Limb (tissue), 2 donors: Measurements from ENCODE around the gene C5orf15.
"Not testable (repeated sequence)": the region's sequence is repeated elsewhere in the genome, so short reads cannot be mapped to it uniquely, and the experiment has no call there.

Experiments used
- DNase-seq, 2 donors: peaks; one replicate each; pipeline ENCODE4 v3.0.0-alpha.2; 2016; ENCODE audit errors: extremely low spot score in 2 of 2

Gene C5orf15

DNA sequence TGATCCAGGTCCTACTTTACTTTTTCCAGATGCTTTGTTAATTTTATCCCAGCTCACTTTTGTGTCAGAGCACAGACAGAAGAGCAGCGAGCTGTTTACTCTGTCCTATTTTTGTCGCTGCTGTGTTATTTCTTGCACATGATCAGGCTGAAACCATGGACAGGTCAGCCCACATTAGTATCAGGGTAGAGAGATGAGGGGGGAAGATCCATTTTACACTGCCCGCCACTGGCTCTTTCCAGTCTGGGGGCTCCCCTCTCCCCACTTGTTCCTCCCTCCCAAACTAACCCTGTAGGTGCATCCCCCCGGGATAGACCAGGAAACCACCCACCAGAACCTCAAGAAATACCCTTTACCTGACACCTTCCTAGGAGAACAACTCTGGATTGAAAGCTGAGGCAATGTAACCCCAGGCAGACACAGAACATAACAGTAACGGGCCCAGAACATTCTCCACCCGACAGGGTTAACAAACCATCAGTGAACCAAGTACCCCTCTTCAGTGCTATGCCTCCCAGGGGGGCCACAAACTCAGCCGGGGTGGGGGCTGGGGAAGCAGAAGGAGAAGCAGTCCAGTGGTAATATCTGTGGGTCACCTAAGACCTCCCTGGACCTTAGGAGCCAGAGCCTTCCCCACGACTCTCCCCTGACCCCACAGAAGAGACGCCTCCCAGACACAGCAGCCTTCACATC lies 26.0 kb upstream of the C5orf15 start:
- DNase-seq, result no peak

DNA sequence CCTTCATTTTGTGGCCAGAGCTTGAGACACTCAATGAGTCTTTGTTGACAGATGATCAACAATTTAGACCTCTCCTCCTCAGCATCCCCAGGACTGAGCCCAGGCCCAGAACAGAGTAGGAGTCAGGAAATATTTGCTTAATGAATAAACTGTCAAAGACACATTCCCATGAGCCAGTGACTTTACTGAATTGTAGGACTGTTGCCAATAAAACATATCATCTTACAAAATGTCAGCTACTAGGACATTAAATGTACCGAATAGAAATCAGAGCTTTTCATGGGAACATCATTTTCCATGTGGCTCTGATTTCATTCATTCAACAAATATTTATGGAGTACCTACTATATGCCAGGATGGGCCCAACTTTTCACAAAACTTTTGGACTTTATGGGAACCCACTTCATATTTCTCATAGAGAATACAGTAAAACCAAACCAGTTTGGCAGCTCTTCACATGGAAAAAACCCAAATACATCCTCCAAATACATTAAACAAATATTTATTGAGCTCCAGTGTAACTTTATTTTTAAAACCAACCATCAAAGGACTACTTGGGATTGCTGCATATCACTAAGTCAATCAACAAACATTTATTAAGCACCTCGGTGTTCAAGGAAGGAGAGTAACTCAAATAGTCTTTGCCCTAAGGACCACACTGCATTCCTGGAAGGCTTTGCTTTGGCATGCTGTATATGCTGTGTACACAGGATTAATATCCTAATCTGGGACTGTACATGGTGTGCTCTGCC lies 24.9 kb upstream of the C5orf15 start:
- DNase-seq, result no peak

DNA sequence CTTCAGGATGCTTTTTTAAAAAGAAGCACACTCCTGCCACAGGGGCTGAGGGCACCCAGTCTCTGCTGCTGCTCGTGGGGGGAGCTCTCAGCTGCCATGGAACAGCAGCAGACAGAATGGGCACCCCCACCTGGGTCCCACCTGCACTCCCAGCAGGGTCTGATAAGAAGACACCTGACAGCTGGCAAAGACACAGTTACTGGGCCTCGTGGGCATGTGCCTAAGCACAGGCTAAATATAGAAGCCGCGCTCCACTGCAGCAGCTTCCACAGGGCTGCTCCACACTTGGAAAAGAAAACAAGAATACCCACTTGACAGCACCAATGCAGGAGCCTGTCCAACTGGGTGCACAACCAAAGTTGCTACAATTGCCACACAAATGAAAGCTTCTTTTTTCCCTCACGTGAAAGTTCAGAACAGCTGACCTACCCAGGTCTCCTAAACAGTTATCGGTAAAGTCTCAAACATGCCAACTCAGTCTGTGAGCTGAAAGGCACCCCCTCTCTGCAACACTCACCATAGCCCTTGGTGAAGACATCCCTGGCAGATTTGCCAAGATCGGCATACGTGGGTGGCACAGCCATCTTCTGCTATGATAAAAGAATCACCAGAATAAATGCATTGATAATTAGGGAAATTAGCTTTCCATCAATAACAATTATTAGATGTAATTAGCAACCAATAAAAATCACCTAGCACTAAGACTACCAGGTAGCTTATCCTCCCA lies 24.2 kb upstream of the C5orf15 start:
- DNase-seq, result no peak

DNA sequence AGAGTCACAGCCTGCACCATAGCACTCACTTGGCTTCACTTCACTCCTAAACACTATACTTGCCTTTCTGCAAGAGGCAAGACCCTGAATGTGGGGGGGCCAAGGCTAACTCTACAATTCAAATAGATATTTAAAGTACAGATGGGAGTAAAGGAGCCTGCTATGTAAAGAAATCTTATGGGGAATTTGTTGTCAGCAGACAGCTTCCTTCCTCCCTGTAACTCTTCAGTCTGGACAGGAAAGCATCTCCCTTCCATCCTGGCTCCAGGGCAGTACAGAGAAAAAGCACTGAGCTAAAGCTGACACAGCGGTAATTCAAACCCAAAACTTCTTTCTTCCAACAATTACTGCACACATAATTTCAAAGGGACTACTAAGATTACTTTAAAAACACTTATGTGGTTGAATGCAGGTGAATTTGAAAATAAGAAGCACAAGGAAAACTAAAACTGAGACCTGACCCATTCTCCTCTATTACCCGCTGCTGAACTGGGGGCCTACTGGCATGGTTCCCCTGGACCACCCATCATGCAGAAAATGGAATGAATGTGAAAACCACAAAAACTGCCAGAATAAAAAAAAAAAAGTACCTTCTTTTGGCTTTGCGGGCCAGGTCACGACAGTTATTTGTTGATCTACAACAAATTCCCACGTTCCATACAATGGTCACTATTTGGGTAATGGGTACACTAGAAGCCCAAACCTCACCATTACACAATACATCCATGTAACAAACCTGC lies 22.9 kb upstream of the C5orf15 start:
- DNase-seq, result no peak

DNA sequence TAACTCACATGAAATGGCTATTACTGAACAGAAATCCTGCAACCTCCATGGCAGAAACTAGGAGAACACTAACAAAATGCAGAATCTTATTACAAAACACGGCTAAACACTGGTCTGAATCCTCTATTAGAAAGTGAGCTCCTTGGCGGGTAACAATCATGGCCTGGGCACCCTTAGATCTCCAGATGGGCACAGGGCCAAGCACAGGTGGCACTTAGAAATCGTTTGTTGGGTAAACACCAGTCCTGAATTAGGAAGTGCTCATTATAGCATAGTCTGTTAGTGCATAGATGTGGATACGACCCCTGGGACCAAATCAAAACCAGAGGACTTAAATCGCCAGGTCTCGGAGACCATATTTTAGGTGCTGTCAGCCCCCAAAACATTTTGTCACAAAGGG lies 22.0 kb upstream of the C5orf15 start:
- DNase-seq, result no peak

DNA sequence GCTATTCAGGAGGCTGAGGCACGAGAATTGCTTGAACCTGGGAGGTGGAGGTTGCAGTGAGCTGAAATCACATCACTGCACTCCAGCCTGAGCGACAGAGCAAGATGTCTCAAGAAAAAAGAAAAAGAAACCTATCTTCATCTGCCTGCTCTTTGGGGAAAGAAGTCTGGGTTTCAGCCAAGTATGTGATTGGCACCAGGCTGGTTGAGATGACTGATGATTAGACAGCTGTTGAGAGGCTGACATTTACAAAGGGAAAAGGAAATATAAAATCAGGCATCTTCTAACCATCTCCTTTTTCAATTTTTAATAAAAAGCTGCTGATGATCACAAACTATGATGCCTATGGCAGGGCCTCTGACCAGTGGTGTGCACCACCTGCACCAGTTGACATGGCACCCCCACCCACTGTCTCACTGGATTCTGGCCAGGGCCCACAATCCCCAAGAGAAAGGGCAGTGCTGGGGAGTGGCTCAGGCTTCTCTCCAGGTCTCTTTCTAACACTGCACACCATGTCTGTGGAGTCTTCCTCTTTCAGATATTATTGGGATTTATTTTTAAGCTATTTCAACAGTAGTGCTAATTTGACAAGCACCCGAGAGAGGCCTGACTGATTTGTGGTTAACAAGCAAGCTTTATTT lies 17.2 kb upstream of the C5orf15 start:
- no peak for DNase-seq

DNA sequence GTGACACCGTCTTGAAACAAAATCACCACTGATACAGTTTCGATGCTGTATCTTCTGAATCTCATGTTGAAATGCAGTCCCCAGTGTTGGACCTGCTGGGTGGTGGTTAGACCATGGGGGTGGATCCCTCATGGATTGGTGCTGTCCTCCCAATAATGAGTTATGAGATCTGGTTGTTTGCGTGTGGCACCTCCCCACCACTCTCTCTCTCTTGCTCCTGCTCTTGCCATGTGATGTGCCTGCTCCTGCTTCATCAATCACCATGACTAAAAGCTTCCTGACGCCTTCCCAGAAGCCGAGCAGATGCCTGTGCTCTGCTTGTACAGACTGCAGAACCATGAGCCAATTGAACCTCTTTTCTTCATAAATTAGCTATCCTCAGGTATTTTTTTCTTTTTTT lies 15.2 kb upstream of the C5orf15 start:
- no peak for DNase-seq

DNA sequence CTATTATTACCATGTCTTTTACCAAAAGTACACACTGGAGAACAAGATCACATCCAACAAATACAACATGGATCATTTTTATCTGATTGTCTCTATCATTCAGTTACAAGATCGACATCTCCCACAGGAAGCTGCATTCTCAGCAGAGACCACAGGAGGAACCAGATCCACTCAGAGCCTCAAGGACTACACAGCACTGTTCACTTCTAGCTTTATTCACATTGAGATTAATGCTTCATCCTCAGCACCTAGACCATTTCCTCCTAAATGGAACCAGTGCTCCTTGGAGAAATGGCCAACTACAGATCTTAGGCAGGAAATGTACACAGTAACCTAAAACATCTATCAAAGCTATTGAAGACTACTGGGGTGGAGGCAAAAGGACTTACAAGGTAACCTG lies 13.3 kb upstream of the C5orf15 start:
- DNase-seq, result no peak

DNA sequence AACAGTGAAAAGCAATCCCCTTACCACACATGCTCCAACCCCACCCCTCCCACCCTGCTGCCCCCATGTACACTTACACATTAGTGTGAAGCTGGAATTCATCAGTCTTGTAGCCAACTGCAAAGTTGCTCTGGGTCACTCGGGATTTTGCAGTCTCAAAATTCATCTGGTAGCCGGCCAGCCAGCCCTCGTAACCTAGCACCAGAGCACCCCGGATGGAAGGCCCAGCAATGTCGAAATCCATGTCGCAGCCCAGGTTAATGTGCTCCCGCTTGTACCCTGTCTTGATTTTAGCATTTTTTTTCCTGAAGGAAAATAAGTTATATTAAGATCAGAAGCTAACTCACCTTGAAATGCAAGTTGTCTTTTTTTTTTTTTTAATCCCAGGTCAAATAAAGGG lies 12.2 kb upstream of the C5orf15 start:
- DNase-seq, result no peak

DNA sequence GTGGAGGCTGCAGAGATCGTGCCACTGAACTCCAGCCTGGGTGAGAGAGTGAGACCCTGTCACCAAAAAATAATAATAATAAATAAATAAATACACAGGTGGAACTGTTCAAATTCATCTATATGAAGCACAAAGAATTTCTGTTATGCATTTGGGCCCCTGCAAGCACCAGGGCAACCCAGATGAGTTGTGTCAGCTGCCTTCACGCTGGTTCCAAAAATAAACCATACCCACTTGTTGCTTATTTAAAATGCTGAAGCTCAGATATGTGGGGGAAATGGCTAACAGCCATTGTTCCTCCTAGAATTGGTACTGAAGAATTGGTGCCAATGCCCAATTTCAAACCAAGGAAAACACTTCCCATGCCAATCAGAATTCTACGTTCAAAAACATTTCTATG lies 10.5 kb upstream of the C5orf15 start:
- DNase-seq, result peak in 1 of 2 donors; percentile 13

DNA sequence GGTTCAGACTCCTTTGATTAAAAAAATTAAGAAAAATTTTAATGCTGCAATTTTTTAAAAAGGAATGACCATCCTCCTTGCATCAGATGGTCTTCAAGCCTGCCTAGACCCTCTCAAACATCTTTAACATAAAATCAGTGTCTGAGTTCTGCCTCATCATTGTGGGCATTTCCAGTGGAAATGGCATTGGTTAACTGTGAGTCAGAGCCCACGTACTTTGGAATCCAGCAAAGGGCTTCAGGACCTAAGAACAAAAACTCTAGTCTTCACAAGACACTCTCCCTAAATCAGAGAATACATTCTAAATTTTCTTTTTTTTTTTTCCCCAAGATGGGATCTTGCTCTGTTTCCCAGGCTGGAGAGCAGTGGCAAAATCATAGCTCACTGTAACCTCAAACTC lies 9.4 kb upstream of the C5orf15 start:
- no peak for DNase-seq

DNA sequence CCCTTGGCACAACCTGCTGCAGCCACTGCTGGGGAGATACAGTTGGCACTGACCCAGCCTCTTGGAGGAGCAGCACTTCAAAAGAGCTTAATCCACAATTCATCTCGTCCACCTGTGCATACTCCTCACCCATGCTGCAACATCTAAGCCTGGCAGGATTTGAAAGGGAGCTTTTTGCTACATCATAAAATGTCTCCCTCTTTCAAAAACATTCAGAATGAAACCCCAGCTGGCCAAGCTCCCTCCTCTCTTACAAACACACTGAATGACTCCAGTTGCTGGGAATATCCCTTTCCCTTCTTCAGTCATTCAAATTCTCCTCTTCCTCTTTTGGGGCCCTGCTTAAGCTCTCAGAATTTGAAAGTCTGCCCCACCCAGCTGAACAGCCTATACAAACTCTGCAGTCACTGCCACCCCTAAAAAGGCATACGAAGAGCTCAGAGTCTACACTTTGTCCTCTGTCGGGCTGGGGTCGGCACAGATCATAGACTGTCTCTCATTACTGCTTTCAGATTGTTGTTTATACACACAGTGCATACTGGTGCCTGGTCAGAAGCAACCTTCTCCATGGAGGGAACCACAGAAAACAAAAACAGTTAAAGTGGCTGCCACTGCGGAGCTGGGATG lies 8.8 kb upstream of the C5orf15 start:
- DNase-seq, result peak in 1 of 2 donors; percentile 25

DNA sequence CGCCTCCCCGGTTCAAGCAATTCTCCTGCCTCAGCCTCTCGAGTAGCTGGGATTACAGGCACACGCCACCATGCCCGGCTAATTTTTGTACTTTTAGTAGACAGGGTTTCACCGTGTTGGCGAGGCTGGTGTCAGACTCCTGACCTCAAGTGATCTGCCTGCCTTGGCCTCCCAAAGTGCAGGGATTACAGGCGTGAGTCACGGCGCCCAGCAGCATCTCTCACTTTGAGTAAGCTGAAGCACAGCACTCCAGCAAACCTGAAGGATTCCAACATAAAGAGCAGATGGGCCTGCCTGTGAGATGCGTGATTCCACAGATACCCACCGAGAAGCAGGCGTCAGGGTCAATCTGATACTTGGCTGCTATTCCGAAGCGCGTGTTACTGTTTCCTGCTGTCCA lies 7.1 kb upstream of the C5orf15 start:
- DNase-seq, result not testable (repeated sequence)

DNA sequence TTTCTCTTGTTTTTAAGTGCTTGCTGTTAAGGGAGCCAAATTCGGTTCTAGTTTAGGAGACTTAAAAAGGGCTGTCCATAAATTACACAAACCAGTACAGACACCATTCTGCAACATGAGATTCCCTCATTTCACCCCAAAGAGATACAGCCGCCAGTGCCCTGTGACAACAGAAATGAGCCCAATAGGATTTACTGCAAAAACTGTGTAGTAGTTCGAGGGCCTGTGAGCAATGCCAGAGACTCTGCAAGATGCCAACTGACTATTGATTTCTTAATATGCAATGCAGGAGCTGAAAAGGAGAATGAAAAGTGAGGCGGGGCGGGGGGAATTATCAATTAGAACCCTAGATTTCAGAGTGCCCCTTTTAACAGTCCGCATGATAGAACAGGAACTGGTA lies 5.7 kb upstream of the C5orf15 start:
- no peak for DNase-seq

DNA sequence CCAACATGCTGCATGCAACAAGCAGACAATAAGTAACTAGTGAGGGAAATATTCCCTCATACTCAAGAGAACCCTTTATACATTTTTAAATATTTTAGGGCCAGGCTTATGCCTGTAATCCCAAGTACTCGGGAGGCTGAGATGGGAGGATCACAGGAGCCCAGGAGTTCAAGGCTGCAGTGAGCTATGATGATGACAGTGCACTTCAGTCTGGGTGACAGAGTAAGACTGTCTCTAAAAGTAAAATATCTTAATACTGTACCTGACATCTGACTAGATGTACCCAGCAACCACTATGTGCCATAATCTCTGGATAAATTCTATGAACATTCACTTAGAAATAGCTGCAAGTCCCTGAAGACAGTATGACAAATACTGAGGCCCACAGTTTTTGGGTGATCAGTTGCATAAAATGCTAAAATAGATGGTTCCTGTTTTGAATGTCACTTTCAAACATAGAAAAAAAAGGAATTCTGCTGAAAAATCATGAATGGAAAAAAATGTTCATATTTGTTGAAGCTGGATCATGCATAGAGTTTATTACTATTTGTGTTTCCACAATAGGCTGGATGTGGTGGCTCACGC lies 2.0 kb upstream of the C5orf15 start:
- DNase-seq, result no peak

DNA sequence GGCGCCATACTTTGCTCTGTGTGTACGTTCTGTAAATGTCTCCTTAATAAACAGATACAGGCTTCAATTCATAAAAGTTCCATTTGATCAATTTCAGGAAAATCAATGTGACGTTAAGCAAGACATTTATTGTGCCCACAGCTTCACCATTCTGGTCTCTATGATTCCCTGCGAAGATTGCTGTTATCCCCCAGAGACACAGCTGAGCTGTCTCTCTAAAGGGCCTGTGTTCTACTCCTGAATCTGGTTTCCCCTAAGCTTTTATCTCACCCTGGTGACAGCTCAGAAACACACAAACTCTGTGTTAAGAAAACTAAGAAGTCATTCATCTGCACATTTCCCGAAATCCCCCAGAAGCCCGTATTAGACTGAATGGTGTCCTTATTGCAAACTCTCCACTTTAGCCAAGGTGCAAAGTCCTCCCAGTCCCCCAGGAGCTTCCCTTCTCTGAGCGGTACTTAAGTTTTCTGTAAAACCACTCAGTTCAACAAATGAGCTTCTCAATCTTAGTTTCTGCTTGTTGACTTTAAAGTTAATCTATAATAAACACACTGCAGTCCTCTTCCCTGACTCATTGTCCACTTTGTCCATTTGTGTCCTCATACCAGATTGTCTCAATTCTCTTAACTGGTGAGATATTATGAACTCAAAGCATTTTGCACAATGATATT lies 1.4 kb upstream of the C5orf15 start:
- DNase-seq, result no peak

DNA sequence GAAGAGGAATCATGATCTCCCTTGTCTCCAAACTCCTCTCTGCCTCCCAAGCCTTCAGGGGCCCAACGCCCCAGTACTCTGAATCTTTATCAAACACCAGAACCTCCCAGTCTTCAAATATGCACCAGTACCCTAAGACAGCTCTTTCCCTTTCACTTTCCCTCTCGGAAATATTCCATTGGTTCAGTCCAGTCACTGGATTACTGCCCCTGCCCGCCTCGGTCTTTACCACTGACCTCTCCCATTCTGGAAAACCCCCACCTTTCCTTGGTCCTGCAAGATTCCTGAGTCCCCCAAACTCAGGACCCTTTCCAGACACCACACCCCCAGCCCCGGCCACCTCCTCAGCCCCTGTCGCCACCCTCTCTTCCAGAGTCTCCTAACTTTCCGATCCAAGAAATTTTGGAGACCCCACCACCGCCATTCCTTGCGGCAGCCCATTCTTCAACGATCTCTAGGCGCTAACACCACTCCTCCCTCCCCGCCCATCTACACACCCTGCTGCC lies 674 bp downstream of the C5orf15 start:
- DNase-seq, result no peak

DNA sequence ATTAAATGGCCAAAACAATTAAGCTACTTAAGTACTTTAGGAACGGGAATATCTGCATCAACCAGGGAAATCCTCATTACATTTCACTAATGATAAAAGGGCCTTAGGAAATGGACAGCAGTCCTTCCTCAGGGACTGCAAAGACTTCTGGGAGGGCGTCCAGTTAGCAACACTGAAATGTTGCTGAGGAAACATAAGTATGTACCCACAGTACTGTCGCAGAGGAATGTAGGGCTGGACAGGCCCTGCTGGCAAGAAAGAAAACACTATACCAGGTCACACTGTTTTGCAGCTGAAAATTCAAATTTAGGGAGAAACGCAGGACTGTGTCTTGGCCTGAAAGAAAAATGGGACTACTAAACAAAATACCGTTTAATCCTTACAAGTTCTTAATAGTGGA lies 1.3 kb downstream of the C5orf15 start:
- no peak for DNase-seq

DNA sequence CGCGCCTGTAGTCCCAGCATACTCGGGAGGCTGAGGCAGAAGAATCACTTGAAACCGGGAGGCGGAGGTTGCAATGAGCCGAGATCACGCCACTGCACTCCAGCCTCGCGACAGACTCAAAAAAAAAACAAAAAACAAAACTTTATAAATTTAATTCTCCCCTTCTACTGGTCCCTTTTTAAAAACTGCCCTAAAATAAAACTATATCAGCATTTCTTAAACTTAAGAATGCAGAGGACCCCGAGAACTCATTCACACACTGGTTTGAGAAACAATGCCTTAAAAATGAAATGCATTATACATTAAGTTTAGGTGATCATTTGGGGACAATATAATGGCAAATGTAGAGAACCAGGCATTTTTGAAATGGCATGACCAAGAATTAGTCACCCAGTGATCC lies 2.3 kb downstream of the C5orf15 start:
- DNase-seq, result no peak
